GM19467 (cell line): ENCODE measurements around the gene TOB1.
A peak's percentile ranks its signal among the peaks of the same experiment; 100 is the strongest.
"Not testable (repeated sequence)": the region's sequence is repeated elsewhere in the genome, so short reads cannot be mapped to it uniquely, and the experiment has no call there.

Source experiments
- ATAC-seq: cut with Tn5 transposase; IDR thresholded peaks from one replicate; pipeline ENCODE4 v1.9.1; 2021; ENCODE audit warnings: mild to moderate bottlenecking, moderate library complexity; ENCODE audit not compliant: unreplicated experiment

Gene TOB1

GRCh38 chr17:50871364-50871763 lies 5.2 kb upstream of the TOB1 start:
- ATAC-seq = no peak

DNA sequence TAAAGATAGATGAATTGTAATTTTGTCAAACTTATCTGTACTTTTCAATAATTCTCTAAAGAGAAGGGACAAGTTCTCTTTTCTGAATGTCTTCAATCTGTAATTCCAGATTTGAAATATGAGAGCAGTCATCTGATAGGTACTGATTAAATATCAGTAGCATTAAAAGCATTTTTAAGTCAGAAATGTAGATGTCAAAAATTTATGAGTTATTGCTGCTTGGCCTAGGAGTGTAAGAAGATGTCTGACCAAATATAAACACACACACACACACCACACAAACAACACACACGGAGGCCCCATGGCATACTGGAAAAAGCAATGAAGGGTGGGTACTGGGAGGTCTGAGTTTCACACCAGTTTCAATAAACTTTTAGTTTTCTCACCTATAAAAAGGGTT lies 2.4 kb upstream of the TOB1 start:
- ATAC-seq = no peak

- no peak for ATAC-seq
Observed at GRCh38 chr17:50868140-50868438, 1.9 kb upstream of the TOB1 start.

DNA sequence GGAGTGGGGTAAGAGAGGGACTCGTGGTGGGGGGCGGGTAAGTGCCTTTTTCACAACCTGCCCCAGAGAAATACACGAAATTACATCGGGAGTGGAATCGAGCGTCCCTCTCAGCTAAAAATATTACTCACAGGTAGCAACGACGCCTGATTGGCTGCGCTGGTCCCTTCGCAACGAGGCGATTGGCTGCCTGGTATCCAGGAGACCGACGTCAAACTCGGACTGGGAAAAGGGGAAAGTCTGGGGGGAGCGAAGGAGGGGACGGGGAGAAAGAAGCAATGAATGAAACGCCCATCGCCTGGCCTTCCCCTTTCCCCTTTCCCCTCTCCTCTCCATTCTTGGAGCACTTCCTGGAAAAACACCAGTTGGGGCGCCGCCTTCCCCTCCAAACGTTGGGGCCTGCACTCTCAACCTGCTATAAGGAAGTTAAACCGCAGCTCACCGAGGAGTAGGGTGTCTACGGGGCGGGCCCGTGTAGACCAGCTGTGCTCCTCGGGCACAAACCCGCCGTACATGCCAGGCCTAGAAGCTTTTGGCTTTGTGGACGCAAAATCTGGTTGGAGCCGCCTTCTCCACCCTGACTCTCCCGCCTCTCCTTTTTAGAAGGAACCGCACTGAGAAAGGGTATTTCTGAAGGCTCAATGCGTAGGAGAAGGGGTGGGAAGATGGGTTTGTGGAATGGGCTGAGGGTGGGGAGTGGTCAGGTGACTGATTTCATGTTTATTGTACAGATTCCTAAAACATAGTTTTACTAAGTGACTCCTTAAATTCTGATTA lies 1.4 kb upstream of the TOB1 start:
- ATAC-seq = peak; percentile 29

DNA sequence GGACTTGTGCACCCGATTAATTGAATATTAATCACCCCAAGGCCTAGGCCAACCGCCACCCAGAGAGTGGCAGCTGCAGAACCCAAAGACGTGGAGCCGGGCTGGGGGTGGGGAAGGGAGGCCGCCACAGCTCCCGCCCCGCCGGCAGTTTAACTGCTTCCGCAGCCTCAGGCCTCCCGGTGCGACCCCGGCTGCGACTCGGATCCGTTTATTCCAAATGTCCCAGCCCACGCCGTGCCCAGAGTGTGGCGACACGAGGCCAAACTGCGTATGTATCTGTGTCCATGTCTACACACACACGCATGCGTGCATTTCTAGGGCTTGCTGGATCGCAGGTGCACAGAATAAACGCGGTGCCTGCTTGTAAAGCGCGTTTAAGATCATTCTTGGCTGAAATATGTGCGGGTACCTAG lies 802 bp upstream of the TOB1 start:
- ATAC-seq = peak; percentile 8

- peak; percentile 3 for ATAC-seq
Observed at GRCh38 chr17:50865868-50866260, 290 bp downstream of the TOB1 start.

DNA sequence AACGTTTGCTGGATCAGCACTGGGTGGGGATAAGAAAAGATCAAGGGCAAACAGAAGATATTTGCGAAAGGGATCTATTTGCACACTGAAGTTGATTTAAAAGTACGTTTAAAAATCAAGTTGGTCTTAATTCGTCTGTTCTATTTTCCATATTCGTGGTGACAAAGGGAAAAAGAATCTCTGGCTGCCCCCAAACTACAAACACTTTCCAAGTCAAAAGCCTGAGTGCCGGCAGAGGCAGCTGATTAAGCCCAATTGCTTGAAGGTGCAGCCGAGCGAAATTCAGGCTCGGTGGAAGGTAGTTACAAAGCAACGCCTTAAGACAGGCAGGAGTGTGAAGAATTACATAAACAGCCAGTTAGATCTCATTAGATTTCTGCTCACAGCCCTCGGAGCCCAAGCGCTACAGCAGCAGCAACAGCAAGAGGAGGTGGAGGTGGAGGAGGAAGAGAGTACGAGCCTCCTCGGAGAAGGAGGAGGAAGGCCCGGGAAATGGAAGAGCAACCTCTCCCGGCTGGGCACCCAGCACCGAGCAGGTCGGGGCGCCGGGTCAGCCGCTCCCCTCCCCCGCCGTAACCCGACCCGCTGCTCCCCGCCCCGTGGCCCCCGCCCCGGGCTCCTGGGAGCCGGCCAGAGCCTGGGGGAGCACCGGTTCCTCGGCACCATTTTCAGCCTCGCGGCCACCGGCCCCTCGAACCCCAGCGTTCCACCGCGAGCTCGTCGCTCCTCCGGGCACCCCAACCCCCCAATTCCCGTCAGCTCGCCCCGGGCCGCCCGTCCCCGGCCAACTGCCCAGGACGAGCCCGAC lies 890 bp downstream of the TOB1 start:
- ATAC-seq = peak; percentile 8

DNA sequence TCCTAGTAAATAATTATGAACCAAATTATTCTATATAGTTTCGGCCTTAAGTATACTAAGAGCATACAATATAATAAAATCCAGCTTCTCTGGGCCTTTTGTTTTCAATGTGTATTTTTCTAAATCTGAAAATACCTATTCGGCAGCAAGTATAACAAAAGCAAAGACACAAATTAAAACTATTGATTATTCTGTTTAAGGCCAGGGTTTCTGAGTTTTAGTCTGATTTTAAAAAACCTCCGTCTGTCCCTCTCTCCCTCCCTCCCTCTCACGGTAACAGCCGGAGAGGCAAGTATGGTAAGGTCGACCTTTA lies 1.5 kb downstream of the TOB1 start:
- no peak for ATAC-seq

- no peak for ATAC-seq
Observed at GRCh38 chr17:50863931-50864330, 2.2 kb downstream of the TOB1 start.

DNA sequence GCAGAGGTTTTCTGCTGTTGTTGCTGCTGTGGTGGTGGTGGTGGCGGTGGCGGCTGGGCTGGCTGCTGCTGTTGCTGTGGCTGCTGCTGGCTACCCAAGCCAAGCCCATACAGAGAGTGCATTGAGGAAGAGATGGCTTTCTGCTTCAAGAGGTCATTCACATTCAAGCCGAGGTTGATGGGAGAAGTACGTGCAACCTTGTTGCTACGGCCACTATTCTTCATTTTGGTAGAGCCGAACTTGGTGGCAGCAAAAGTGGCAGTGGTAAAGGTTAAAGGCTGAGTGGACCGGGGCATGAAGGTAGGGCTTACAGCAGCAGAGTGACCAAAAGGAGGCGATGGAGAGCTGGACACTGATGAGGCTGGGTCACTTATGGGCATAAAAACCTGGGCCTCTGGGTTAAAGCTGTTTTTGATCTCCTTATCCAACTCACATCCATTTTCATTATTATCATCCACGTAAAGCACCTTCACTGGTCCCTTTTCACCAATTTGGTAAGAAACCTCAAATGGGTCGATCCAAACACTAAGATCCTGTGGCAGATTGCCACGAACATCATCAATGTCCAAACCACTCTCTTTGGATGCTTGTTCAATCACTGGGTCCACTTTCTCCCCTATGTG lies 2.8 kb downstream of the TOB1 start:
- ATAC-seq = no peak

- no peak for ATAC-seq
Observed at GRCh38 chr17:50861822-50862528, 4.2 kb downstream of the TOB1 start.

DNA sequence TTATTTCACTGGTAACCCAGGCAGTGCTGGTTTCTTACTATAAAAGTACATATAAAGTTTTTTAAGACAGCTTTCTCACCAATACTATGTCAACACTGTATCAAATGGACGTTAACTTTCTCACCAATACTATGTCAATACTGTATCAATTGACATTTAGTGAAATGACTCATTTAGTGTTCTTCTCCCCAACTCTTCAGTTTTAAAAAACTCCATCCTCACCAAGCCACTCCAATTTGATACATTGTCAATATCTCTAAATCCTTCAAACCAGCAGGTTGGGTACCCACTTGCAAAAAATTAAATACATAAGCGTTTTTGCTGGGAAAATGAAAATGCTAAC lies 4.8 kb downstream of the TOB1 start:
- no peak for ATAC-seq

- ATAC-seq = not testable (repeated sequence)
Observed at GRCh38 chr17:50859727-50860126, 6.4 kb downstream of the TOB1 start.

DNA sequence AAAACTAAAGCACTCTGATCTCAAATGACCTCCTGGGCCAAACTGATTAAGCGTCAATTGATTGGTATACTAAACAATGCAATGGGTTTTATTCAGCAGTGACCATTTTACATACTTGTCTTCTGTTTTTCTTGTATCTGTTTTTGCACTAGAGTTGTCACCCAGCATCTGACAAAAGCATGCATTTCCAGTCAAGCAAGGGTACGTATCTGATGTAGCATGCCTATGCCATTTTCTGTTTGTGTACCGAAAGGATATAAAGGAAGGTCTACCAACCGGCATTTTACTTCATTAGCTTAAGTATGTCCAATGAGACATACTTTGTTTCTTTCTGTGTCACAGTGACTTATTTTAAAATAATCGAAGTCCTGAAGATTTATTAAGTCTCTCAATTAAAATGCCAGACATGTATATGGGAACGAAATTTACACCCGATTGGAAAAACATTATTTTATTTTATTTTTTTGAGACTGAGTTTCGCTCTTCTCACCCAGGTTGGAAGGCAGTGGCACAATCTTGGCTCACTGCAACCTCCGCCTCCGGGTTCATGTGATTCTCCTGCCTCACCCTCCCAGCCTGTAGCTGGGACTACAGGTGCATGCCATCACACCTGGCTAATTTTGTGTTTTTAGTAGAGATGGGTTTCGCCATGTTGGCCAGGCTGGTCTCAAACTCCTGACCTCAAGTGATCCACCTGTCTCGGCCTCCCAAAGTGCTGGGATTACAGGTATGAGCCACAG lies 7.5 kb downstream of the TOB1 start:
- ATAC-seq = no peak

GRCh38 chr17:50856431-50856830 lies 9.7 kb downstream of the TOB1 start:
- no peak for ATAC-seq

GRCh38 chr17:50855708-50856330 lies 10.3 kb downstream of the TOB1 start:
- ATAC-seq = no peak

- no peak for ATAC-seq
Observed at GRCh38 chr17:50853781-50854180, 12.4 kb downstream of the TOB1 start.

DNA sequence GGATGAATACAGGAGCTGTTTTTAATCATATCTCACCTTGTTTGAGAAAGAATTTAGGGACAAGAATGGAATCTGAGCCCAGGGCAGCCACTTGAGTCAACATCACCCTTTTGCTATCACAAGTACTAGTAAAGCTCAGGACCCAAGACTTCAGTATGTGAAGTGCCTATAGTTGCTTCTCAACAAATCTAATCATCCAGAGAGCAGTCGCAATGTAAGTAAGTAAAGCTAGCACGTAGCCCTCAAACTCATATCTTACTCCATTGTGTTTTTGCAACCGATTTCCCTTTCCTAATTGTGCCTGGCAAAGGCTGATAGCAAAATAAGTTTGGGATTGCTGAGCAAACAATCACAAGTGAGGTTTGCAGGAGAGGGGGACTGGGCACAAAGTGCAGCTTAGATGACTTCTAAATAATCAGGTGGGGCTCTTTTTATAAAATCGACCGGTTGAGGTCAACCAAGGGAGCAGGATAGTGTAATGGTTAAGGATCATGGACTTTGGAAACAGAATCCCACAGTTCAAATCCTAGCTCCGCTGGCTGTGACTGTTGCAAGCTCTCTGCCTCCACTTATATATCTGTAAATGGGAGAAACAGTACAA lies 13.0 kb downstream of the TOB1 start:
- ATAC-seq = no peak

GRCh38 chr17:50850640-50851039 lies 15.5 kb downstream of the TOB1 start:
- no peak for ATAC-seq

- no peak for ATAC-seq
Observed at GRCh38 chr17:50848711-50849110, 17.4 kb downstream of the TOB1 start.
